HL-60 (cell line): ENCODE measurements around the gene SHISAL2A.

Source experiments
- DNase-seq, 2 experiments: peaks; one replicate each; pipeline ENCODE4 v3.0.0-alpha.2; 2010 to 2020; ENCODE audit warnings: low read depth in 1 of 2, low spot score in 1 of 2
- H3K27ac ChIP-seq: fragments of 250-450 bp; sonication (Bioruptor Pico); replicated peaks from 2 replicates; pipeline ENCODE4 v1.5.1; 2020; ENCODE audit warnings: mild to moderate bottlenecking, moderate library complexity
- H3K27me3 ChIP-seq: fragments of 250-450 bp; sonication (Bioruptor Pico); 2 replicates; pipeline ENCODE4 v1.5.1; 2021; ENCODE audit warnings: mild to moderate bottlenecking, moderate library complexity; ENCODE audit not compliant: insufficient read depth, poor library complexity, severe bottlenecking
- H3K4me3 ChIP-seq: replicated peaks from 2 replicates; pipeline ENCODE4 v1.5.1; 2011; ENCODE audit warnings: mild to moderate bottlenecking, control low read depth, low read length; ENCODE audit not compliant: insufficient read depth
- GABPA ChIP-seq: IDR thresholded peaks from 2 replicates; pipeline ENCODE4 v1.6.1; 2012; ENCODE audit warnings: low read depth
- POLR2AphosphoS5 ChIP-seq: IDR thresholded peaks from 2 replicates; pipeline ENCODE4 v1.6.1; 2012; ENCODE audit warnings: low read depth
- SPI1 ChIP-seq: IDR thresholded peaks from 2 replicates; pipeline ENCODE4 v1.6.1; 2012; ENCODE audit warnings: low read depth, mild to moderate bottlenecking, borderline replicate concordance
- TF ChIP-seq, protein P1 (sequence below): IDR thresholded peaks from 2 replicates; pipeline ENCODE4 v1.6.1; 2012; ENCODE audit warnings: low read depth; ENCODE audit not compliant: insufficient replicate concordance
- TF ChIP-seq, protein P2 (sequence below): IDR thresholded peaks from one replicate; pipeline ENCODE4 v1.5.1; 2011; ENCODE audit warnings: low read length, control low read depth, inconsistent platforms; ENCODE audit not compliant: insufficient read depth

The SHISAL2A gene

GRCh38 chr1:52633291-52633754, 355 bp downstream of the SHISAL2A start:
- Histone ChIP-seq H3K27me3 (no peaks in the 10 kb centered on the region), H3K27ac (no peak overlapping the region), H3K4me3 (no peak overlapping the region)
- DNase-seq, result no peak
- TF ChIP-seq, protein P1, sequence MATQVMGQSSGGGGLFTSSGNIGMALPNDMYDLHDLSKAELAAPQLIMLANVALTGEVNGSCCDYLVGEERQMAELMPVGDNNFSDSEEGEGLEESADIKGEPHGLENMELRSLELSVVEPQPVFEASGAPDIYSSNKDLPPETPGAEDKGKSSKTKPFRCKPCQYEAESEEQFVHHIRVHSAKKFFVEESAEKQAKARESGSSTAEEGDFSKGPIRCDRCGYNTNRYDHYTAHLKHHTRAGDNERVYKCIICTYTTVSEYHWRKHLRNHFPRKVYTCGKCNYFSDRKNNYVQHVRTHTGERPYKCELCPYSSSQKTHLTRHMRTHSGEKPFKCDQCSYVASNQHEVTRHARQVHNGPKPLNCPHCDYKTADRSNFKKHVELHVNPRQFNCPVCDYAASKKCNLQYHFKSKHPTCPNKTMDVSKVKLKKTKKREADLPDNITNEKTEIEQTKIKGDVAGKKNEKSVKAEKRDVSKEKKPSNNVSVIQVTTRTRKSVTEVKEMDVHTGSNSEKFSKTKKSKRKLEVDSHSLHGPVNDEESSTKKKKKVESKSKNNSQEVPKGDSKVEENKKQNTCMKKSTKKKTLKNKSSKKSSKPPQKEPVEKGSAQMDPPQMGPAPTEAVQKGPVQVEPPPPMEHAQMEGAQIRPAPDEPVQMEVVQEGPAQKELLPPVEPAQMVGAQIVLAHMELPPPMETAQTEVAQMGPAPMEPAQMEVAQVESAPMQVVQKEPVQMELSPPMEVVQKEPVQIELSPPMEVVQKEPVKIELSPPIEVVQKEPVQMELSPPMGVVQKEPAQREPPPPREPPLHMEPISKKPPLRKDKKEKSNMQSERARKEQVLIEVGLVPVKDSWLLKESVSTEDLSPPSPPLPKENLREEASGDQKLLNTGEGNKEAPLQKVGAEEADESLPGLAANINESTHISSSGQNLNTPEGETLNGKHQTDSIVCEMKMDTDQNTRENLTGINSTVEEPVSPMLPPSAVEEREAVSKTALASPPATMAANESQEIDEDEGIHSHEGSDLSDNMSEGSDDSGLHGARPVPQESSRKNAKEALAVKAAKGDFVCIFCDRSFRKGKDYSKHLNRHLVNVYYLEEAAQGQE, result no peak
- no peak for TF ChIP-seq POLR2AphosphoS5

DNA sequence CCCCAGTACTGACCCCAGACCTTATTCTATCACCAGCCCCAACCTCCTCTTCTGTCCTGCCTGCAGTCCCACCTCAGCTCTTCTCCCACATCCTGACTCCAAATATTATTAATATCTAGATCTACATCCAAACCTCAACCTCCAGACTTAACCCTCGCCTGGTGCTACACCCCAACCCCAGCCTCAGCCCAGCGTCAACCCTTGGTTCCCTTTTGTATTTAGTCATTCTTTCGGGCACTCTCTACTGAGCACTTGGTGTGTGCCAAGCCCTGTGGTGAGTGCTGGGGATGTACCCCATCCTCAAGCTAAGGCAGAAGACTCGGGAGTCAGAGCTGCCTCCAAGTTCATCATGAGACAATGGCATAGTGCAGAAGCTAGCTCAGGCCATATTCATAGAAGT, 1.1 kb downstream of the SHISAL2A start:
- H3K4me3 ChIP-seq, result no peak overlapping the region
- DNase-seq, result no peak
- H3K27me3 ChIP-seq, result no peaks in the 10 kb centered on the region
- TF ChIP-seq, protein P1, result no peak
- TF ChIP-seq, protein P2, sequence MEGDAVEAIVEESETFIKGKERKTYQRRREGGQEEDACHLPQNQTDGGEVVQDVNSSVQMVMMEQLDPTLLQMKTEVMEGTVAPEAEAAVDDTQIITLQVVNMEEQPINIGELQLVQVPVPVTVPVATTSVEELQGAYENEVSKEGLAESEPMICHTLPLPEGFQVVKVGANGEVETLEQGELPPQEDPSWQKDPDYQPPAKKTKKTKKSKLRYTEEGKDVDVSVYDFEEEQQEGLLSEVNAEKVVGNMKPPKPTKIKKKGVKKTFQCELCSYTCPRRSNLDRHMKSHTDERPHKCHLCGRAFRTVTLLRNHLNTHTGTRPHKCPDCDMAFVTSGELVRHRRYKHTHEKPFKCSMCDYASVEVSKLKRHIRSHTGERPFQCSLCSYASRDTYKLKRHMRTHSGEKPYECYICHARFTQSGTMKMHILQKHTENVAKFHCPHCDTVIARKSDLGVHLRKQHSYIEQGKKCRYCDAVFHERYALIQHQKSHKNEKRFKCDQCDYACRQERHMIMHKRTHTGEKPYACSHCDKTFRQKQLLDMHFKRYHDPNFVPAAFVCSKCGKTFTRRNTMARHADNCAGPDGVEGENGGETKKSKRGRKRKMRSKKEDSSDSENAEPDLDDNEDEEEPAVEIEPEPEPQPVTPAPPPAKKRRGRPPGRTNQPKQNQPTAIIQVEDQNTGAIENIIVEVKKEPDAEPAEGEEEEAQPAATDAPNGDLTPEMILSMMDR, result no peak
- no peak for TF ChIP-seq POLR2AphosphoS5
- TF ChIP-seq GABPA, result no peak
- TF ChIP-seq SPI1, result no peak
- no peak overlapping the region for H3K27ac ChIP-seq

GRCh38 chr1:52635321-52636089, 2.5 kb downstream of the SHISAL2A start:
- no peak overlapping the region for H3K4me3 ChIP-seq
- DNase-seq, result no peak
- peak overlapping the region; percentile 96 for H3K27ac ChIP-seq
- TF ChIP-seq, protein P1, result no peak
- no peak for TF ChIP-seq SPI1
- no peaks in the 10 kb centered on the region for H3K27me3 ChIP-seq
